H1 (cell line): ENCODE results near the gene RPP30. TPM values are rescaled to one million over a fixed set of nuclear protein-coding genes. Genes with fewer than 3 reads are reported as not detected.

Experiments
- BRCA1 ChIP-seq: IDR thresholded peaks from 2 replicates; pipeline ENCODE4 v1.6.1; 2012; ENCODE audit warnings: low read depth, low read length, improper control_type of control experiment
- EGR1 ChIP-seq: IDR thresholded peaks from 2 replicates; pipeline ENCODE4 v1.6.1; 2011; ENCODE audit warnings: low read depth, low read length, borderline replicate concordance
- NRF1 ChIP-seq: IDR thresholded peaks from 2 replicates; pipeline ENCODE4 v1.6.1; 2011; ENCODE audit warnings: mild to moderate bottlenecking, low read depth, low read length, improper control_type of control experiment
- SIN3A ChIP-seq, 2 experiments: IDR thresholded peaks in 1 of 2; conservative IDR thresholded peaks in 1 of 2; 2 replicates each; pipeline ENCODE4 v1.6.1; 2011 to 2012; ENCODE audit warnings: low read length in 2 of 2, improper control_type of control experiment in 1 of 2, low read depth in 1 of 2, mild to moderate bottlenecking in 1 of 2
- SUZ12 ChIP-seq: fragments of 200-600 bp; sonication (generic); IDR thresholded peaks from 2 replicates; pipeline ENCODE4 v1.6.1; 2012; ENCODE audit warnings: mild to moderate bottlenecking, inconsistent platforms, low read length, moderate library complexity, mixed read lengths
- polyA plus RNA-seq, 7 experiments: library from polyadenylated mRNA; depleted of rRNA in 3 of 7; stranded (reverse) in 5 of 7; unstranded in 2 of 7; fragments of >200 nt in 5 of 7; fragments of 200-250 nt in 2 of 7; gene quantifications; 1 replicate in 5 of 7; 2 replicates in 1 of 7; 4 replicates in 1 of 7; pipeline versions ENCODE4 v1.2.1 to v1.2.3, GENCODE V29; 2011 to 2013; ENCODE audit warnings: missing spikeins in 2 of 7, mixed read lengths in 2 of 7
- total RNA-seq: library from RNA; stranded (reverse); fragmentation: NEBNext Ultra II Directional; extraction: Animal tissue kit (Norgen Biotek cat#: 25700); gene quantifications from 2 replicates; pipeline ENCODE4 v1.2.1, GENCODE V29; 2021

Gene RPP30
- total and polyA plus RNA-seq, 2 of the 8 experiments (the other 6 are each of a cell fraction or from before 2014, with no cell fraction given) = 38.9 to 79.7 TPM

DNA sequence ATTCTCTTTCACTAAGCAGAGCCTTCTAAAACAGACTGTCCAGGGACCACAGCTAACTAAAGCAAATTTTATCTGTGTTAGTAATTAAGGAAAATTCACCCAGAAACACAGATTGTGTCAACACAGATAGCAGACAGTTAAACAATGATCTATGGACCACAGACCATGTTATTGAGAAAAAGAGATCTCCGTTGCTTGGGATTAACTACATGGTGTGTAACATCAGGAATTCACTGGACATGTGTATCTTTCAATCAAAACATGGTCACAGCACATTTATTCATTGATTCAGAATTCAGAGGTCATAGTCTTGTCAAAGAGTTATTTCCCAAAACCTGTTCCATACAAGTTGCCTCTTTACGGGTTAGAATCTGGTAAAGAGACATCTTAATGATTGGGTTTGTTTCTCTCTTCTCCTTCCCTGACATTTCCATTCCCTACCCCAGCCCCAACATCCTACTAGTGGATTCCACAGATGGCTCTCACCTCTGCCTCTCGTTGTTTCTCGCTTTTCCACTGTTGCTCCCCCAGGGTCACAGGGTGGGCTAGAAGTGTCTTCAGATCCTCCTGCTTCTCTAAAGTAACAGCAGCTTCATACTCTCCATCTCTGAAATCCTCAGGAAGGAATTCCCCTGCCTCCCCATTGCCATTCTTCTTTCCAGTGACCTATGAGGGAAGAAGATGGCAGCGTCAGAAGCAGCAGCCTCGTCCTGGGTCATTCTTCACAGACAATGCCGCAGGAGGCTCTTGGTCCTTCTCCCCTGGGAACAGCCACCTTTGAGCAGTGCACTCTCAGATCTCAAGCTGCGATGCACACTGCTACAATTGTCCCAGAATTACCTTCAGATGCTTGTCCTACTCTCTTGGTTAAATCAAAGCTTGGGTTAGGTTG is 48.2 kb downstream of the RPP30 start (continued):
- TF ChIP-seq NRF1 = no peak
- no peak for TF ChIP-seq SIN3A (conservative IDR thresholded peaks at IDR 0.05 in 1 of 2, IDR thresholded peaks at IDR 0.05 in 1 of 2; ENCODE audit: low read depth in 1 of 2, low read length in 2 of 2)
- TF ChIP-seq SUZ12 = peak; percentile 14; the same call in 1 of the 2 replicates
- TF ChIP-seq BRCA1 = no peak
- TF ChIP-seq EGR1 = no peak
